Tongue (tissue), 2 donors: ENCODE data around the gene CEMIP. TPM values are rescaled to one million over a fixed set of nuclear protein-coding genes. Genes with fewer than 3 reads are reported as not detected.
A peak's percentile ranks its signal among the peaks of the same experiment; 100 is the strongest.

Source experiments
- DNase-seq: peaks from one replicate; pipeline ENCODE4 v3.0.0-alpha.2; 2015
- total RNA-seq: library from RNA; depleted of rRNA; stranded (reverse); fragments of >200 nt; gene quantifications from one replicate; pipeline ENCODE4 v1.2.3, GENCODE V29; 2014

The CEMIP gene
- total RNA-seq, 1 donor from 2014 or later, result 0.82 TPM

DNA sequence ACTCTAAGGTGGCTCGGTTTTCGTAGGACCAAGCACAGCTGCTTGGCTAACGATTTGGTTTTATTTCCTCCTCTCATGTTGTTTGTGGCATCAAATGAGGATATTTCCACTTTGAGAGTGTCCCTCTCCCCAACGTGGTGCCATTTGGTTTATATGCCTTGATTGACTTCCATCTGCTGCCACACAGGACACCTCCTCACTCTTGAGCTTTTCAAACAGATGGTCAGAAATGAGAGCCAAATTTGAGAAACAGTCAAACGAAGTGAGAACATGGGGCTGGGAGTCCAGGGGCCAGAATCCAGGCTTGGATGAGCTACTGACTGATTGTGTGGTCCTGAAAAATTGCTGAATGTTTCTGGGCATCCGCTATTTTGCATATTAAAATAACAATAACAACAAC lies 43.5 kb downstream of the CEMIP start:
- DNase-seq, result peak; percentile 49

DNA sequence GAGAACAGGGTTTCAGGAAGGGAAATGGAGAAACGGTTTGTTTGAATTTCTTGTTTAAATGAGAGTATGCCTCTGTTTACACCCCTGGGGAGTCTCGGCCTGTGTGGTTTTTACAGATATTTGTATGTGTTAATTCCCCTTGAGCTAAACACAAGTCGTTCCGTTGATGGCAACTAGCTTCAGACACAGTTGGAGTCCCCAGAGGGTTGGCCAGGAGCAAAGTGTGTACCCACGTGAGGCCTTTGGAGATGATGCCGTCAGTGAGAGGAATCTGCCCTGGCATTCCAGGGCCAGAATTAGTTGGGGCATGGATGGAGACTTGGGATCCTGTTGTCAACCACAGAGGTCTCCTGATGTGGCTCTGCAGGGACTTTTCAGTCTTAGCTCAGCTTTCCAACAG lies 44.0 kb downstream of the CEMIP start:
- no peak for DNase-seq

DNA sequence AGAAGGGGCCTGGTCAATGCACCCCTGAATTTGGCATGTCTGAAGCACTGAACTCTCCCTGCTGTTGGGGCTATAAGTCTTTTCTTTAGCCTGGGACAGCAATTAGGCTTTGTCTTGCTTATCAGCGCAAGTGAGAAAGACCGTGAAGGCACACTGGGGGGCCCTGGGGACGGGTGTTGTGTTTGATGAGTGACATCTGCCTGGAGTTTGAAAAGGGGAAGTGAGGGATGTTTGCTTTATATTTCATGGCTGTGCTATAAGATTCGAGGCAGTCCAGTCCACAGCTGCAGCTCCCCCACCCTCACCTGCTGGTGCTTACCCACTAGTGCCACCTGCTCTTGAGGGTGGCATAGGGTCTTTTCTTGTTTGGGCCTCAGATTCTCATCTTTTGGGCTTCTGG lies 44.8 kb downstream of the CEMIP start:
- DNase-seq, result no peak

DNA sequence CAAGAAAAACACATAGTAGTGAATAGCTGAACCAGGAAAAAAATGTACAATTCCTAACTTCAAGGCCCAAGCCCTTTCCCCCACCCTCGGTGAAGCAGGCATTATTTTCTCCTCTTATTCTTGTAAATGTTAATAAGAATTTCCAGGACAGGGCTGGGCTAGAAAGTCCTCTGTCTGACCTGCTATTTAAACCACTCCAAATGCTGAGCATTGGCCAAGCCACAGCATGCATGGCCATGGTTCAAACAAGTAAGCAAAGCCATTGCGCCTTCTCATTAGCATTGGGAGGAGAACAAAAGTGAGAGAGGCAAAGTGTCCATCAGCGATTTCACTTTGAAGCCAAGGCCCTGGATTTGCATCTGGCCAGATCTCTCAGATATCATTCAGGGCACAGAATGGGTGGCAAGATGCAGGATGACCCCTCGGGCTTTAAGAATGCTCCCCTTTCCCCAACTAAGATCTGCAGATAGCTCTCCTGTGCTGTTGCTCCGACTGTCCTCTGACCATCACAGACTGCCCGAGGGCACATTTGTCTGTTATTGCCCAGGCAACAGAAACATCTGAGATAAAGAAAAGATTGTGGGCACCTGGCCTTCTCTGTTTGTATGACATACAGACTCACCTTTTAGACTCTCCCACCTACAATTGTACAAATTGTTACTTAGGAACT lies 46.3 kb downstream of the CEMIP start:
- DNase-seq, result no peak

DNA sequence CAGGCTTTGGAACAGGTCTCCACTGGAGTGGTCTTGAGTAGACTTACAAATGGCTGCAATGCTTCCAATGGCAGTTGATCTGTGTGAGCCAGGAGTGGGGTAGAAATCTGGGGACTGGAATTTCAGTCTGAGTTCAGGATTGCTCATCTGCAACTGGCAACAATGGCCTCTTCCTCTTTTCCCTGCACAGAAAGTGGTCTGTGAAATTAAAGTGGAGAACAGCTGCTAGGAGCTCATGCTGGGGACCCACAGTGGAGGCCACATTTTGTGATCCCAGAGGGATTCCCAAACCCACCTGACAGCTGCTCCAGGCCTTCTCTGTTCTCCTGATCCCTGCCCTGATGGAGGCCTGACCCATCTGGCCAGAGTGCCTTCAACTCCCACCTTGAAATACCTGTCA lies 49.6 kb downstream of the CEMIP start:
- peak; percentile 31 for DNase-seq

DNA sequence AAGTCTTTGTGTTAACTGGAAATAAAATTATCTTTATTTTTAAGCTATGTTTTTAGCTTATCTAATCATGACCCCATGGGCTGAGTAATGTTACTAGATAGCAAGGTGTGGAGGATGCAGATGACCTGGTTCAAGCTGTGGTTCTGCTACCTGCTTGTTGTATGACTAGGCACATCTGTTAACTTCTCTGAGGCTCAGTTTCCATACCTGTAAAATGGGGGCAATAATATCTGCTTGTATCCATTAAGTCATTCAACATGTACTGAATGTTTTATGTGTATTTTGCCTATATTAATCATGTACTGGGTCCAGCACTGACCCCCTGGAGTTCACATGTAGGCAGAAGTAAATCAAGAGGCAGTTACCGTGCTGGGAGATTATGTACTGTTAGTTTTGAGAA lies 51.5 kb downstream of the CEMIP start:
- DNase-seq, result no peak

DNA sequence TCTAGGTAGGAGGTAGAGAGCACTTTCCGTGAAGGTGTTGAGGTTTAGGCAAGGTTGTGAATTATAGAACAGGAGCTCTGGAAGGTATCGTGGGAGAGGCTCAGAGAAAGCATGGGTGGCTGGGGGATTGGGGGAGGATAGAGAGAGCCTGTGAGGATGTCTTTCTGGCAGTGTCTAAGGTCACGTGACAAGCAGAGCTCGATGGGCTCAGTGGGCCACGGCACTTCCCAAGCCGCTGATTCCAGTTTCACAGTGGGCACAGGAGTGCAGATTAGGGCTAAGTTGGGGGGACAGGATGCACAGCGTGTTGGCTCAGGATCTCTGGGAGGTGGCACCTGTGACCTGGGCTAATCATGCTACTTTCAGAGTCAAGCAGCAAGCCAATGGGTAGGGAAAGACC lies 52.0 kb downstream of the CEMIP start:
- no peak for DNase-seq

DNA sequence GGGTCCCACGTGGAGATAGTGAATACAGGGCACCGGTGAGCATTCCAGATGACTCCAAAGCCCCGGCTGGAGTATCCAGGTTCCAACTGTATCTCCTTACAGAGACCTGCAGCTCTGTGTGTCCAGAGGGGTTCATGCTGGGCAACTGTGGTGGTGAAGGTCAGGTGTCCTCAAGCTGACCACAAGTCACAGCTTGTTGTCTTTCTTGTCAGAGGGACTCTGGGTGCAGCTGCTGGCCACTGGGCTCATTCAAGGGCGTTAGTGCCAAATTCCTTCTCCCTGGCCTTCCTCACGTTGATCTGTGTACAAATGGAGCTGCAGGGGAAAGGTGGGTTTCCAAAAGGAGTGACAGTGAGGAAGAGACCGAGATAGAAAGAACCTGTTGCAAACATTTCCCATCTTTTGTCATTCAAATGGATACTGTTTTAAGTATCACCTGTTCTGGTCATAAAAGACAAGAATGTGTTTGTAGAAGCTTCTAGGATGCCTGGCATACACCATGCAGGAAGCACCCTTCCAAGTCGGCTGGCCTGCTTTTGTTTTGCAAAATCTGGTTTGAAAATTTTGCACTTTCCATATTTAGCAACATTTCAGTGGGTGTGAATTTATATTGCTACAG lies 52.5 kb downstream of the CEMIP start:
- DNase-seq, result no peak

DNA sequence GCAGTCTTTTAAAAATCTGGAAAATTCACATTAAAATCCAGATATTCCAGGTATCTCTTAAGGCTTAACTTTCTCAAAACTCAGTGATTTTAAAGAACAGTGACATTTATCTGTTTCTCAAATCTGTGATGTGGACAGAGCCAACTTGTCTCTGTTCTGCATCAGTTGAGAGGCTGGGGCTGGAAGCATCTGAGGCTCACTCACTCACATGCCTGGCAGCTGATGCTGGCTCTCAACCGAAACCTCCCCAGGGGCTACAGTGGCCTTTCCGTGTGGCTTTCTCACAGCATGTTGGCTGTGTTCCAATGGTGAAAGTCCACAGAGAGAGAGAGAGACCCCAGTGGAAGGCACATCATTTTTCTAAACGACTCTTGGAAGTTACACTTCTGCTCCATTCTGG lies 53.5 kb downstream of the CEMIP start:
- no peak for DNase-seq

DNA sequence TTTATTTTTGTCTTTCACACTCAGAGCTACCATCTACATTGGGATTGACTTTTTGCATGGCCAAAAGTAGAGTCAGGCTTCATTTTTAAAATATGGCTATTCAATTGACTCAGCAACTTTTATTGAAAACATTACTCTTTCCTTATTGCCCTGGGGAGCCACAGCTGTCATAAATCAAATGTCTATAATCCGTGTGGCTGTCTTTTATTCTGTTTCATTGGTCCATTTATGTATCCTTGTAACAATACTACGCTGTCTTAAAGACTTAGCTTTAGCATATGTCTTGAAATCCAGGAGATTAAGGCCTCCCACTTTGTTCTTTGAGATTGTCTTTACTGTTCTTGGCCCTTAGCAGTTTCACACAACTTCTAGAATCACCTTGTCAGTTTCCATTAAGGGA lies 55.2 kb downstream of the CEMIP start:
- no peak for DNase-seq

DNA sequence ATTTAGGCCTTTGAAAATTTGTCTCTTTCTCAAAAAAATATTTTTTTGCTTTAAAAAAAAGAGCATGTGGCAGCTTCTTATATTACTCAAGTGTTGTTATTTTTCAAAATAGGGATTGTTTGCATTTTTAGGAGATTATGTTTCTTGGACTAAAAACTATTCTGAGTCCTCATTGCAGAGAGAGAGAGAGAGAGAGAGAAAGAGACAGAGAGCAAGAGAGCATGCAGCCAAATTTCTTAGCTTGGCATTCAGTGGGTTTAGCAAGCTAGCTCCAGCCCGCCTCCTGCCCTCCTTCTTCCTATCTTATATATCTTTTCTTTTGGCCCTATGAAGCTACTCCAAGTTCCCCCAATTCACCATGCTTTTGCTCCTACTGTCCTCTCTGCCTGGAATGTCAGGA lies 55.7 kb downstream of the CEMIP start:
- peak; percentile 48 for DNase-seq

DNA sequence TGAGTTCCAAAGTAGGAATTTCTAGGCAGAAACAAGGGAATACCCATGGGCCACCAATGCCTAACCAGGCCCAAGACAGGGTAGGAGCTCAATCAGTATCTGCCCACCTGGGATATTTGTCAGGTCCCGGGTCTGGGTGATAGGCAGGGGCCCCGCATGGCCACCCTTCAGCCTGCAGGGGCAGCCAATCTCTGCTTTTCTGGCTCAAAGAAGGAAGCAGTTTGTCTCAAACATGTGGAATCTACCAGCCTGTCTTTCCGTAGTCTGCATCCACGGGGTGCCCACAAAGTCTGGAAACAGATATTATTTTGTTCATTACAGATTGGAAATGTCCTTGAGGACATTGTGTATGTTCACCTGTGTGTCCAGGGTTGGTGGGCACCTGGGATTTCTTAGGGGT lies 56.2 kb downstream of the CEMIP start:
- no peak for DNase-seq

DNA sequence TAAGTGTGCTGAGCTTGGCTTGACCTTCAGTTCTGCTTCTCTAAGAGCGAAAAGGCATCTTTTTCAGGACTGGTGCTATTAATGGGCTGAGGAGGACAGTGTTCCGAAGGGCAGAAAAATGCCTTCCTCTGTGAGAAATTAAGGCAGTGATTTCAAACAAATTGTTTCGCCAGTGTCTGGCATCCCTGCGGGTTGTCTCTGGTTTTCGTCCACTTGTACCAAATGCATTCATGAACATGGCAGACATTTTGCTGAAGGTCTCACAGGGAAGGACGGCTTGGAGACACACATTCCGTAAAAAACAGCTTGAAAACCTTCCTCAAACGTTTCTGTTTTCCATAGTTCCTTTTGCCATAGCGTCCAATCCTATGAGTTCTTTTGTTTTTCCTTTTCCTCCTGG lies 57.1 kb downstream of the CEMIP start:
- no peak for DNase-seq

DNA sequence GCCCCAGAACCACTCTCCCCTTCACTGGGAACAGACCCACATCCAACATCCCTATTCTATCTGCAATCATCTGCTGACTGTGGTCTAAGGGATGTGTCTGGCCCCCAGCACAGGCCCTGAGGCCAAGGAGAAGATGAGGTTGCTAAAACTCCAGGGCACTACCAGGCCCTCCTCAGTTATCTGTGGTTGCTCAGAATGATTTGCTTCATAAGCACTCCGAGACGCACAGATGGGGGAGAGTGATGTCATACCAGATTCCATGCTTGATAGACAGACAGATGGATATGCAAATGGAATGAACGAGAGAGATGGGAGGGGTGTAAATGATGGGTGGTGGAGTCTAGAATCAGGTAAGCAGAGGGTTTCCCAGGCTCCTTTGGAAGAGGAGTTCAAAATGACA lies 57.8 kb downstream of the CEMIP start:
- no peak for DNase-seq

DNA sequence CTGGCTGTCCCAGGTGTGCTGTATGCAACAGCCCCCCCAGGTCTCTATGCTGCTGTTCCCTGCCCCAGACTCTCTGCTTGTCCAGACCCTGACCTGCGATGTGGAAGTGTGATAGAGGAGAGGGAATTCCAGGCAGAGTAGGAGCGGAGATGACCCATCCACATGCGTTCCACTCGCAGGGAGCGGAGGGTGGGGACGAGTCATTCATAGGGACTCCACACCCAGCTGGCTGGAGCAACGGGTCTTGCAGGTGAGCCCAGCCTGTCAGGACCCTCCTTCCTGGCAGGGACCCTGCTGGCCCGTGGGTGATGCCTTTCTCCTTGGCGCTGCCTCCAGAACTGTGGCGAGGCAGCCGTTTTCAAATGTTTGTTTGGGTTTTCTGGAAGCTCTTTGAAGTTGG lies 58.8 kb downstream of the CEMIP start:
- no peak for DNase-seq

DNA sequence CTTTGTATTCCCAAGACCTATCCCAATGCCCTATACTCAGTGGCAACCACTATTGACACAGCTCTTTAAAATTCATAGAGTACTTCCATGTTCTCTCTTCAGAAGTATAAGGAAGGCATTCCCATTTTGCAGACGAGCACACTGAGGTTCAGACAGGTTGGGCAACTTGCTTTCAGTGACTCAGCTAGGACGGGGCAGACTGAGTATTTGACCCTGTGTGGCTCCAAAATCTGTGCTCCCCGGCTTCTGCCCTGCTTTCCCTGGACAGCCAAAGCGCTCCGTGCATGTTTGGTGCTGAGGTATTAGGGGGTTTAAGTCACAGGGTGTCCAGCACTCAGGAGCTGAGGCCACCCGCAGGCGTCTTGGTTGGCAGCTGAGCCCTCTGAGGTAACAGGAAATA lies 59.5 kb downstream of the CEMIP start:
- no peak for DNase-seq

DNA sequence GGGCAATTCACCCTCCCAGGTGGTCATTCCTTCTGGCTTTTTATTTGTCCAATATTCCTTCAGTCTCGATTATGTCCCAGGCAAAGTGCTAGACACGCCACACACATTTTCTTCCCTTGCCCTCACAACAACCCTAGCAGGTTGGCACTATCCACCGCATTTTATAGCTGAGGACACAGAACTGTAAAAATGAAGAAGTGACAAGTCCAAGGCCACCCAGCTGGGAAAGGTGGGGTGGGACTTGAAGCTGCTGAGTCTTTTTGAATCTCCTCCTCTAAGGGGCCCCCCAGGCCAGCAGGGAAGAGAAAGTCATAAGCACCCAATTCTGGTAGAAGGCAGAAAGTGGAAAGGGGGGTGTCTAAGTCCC lies 60.6 kb downstream of the CEMIP start:
- DNase-seq, result no peak

DNA sequence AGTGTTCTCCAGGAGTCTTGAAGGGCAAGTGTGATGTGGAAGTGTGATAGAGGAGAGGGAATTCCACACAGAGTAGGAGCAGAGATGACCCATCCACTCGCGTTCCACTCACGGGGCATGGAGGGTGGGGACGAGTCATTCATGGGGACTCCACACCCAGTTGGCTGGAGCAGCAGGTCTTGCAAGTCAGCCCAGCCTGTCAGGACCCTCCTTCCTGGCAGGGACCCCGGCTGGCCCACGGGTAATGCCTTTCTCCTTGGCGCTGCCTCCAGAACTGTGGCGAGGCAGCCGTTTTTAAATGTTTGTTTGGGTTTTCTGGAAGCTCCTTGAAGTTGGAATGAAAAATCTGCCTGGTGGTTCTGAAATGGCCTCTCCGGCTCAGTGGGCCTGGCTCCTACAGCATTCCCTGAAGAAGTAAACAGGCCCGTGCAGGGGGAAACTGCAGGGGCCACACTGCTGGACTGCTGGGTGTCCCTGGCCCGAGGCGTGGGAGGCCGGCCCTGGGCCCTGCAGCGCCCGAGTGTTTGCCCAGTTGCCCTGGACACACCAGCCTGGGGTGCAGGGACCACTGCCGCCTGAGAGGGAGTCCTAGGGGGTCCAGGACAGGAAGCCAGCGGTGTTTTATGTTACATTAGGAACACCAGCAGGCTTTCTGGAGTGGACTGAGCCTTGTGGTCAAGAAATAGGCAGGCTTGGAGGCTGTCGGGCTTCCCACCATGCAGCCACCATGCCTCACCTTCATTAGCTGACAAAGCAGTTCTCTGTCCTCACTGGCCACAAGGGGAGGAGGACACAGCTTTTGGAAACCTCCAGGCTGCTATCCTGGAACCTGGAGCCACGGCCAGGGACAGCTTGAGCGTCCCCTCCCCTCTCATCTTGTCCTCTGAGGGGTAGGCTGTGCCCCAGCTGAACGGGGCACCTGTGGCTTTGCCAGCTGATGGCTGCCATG lies 61.3 kb downstream of the CEMIP start:
- DNase-seq, result peak; percentile 46

DNA sequence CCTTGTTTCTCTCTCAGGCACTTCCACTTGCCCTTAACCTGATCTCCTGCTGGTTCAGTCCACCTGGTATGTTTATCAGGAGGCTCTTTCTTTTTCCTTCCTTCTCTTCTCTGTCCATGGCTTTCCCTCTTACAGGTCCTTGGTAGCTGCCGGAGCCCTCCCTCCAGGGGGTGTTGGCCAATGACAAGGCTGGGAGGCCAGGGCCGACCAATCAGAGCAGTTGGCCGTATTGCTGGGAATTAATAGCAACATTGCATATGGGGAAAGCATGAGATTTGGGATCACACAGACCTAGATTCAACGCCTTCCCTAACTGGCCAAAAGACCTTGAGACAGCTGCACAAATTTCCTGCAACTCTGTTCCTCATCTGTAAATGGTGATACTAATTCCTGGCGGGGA lies 62.4 kb downstream of the CEMIP start:
- DNase-seq, result no peak

DNA sequence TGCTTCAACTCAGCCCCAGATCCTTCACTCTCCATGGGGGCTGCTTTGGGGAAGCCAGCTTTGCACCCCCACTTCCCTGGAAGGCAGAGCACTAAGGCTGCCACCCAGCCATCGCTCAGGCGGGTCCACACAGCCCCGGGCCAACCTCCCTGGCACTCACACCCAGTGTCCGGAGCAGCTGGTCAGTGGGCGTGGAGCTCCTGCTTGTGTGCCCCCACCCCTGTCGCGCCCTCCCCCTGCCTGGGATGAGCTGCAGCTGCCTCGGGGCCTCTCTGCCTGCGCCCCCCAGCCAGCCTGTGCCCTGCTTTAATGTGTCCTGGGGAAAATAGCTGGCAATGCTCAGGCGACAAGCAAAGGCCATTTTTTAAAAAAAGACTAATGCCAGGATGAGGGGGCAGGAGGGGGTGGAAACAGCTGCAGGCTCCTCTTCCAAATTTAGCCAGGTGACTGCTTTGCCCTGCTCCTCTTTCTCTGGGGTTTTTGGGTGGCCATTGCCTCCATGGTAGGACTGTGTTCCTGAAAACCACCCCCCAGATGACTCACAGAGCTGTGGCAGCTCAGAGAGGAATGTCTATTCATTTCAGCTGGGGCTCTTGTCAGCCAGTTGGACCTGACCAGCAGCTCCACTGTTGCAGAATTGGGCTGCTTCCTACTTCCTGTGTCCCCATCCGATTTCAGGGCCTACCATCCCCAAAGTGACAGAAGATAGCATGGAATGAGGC lies 65.0 kb downstream of the CEMIP start:
- peak; percentile 84 for DNase-seq

DNA sequence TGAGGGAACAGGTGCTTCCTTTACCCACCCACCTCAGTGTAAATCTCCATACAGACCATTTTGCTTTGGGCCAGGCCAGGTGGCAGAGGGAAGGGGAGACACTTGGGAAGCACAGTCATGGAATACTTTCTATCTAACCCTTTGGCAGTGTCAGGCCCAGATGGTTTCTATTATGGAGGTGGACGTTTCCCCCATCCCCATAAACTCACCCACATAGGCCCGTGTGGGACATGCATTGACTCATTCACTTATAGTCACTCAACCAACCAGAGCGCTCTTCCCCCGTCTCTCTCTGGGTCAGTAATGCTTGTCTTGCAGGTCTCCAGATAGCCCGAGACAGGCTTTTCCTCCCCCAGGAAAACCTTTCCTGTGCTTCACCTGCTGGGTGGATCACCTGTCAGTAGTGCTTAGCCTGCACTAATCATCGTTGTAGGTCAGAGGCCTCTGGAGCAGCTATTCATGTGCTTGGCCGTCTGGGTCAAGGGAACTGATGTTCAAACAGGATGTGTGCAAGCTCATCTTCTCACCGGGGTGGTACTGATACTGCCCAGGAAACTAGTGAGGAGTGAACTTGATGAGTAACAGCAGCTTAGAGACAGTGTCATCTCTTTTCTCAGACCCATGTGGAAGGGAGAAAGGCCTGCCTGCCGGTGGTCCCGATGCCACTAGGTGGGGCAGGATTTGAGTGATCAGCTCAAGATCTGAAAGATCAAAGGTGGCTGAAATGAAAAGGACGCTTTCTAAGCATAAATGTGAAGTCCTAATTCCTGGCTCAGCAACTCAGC lies 67.1 kb downstream of the CEMIP start:
- no peak for DNase-seq

DNA sequence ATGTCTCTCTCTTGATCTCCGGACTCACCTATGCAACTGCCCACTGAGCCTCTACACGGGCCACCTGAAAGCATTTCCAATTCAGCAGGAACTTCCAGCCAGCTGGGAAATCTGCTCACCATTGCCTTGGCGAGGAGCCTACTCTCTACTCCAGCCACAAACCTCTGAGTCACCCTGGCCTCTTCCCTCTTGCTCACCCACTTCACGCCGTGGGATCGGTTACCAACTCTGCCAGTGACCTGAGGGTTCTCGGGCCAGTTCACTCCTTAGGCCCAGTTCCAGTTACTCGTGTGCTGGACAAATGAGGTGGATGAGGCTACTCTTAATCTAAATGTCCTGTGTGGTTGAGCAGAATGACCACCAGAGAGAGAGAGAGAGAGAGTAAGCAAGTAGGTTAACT lies 70.1 kb downstream of the CEMIP start:
- no peak for DNase-seq
